T-helper 2 cell treated with Interferon-gamma antibody and Interleukin-4, amounts not matched to agents 5 μg/mL and 100 μg/mL, for 36 hours (primary cell): ENCODE results near the gene NHLRC2.
"Not testable (repeated sequence)": the region's sequence is repeated elsewhere in the genome, so short reads cannot be mapped to it uniquely, and the experiment has no call there.

Experiments used
- DNase-seq: peaks from one replicate; pipeline ENCODE4 v3.0.0; 2021; ENCODE audit warnings: low spot score
- H3K27ac Mint-ChIP-seq: one replicate; pipeline ENCODE4 v1.8.0; 2021; ENCODE audit warnings: mild to moderate bottlenecking, mixed read lengths
- H3K27me3 Mint-ChIP-seq: one replicate; pipeline ENCODE4 v1.8.0; 2021; ENCODE audit warnings: low read depth, mixed read lengths
- H3K36me3 Mint-ChIP-seq: one replicate; pipeline ENCODE4 v1.8.0; 2021; ENCODE audit warnings: low read depth, mixed read lengths
- H3K4me1 Mint-ChIP-seq: one replicate; pipeline ENCODE4 v1.8.0; 2021; ENCODE audit warnings: low read depth, mixed read lengths
- H3K4me3 Mint-ChIP-seq: one replicate; pipeline ENCODE4 v1.8.0; 2022; ENCODE audit warnings: mild to moderate bottlenecking, moderate library complexity, mixed read lengths
- H3K9me3 Mint-ChIP-seq: one replicate; pipeline ENCODE4 v1.8.0; 2021; ENCODE audit warnings: mixed read lengths

The NHLRC2 gene

GRCh38 chr10:113854013-113854760 lies at the start of gene NHLRC2, which contains the start of gene DCLRE1A:
Gene NHLRC2 (plus strand): TSS chr10:113854661. CDS start chr10:113854873, 212 bp downstream.
Gene DCLRE1A (minus strand): TSS chr10:113854082. CDS start chr10:113853182, 900 bp downstream.
- Mint-ChIP-seq H3K27me3 (no peaks in the 10 kb centered on the region), H3K36me3 (peaks cover 29% of the 10 kb centered on the region), H3K9me3 (no peaks in the 10 kb centered on the region), H3K4me1 (peaks cover 45% of the 10 kb centered on the region), H3K27ac (peak within 1 kb of the TSS; percentile 95), H3K4me3 (peak within 1 kb of the TSS; percentile 98)
- peak; percentile 50 for DNase-seq

GRCh38 chr10:113806503-113806902 lies 48.0 kb upstream of the NHLRC2 start:
- no peak for DNase-seq
- Mint-ChIP-seq H3K27ac (no peak overlapping the region), H3K9me3 (no peaks in the 10 kb centered on the region), H3K4me1 (no peaks in the 10 kb centered on the region), H3K27me3 (peaks cover 45% of the 10 kb centered on the region), H3K36me3 (no peaks in the 10 kb centered on the region), H3K4me3 (no peak overlapping the region)

GRCh38 chr10:113808168-113808567 lies 46.3 kb upstream of the NHLRC2 start:
- Mint-ChIP-seq H3K9me3 (no peaks in the 10 kb centered on the region), H3K27me3 (peaks cover 53% of the 10 kb centered on the region), H3K36me3 (no peaks in the 10 kb centered on the region), H3K27ac (no peak overlapping the region), H3K4me3 (no peak overlapping the region), H3K4me1 (no peaks in the 10 kb centered on the region)
- no peak for DNase-seq

GRCh38 chr10:113814700-113815099 lies 39.8 kb upstream of the NHLRC2 start:
- peaks cover 35% of the 10 kb centered on the region for H3K27me3 Mint-ChIP-seq
- not testable (repeated sequence) for H3K4me1 Mint-ChIP-seq, H3K4me3 Mint-ChIP-seq, H3K27ac Mint-ChIP-seq, DNase-seq, H3K9me3 Mint-ChIP-seq, H3K36me3 Mint-ChIP-seq

- H3K4me1 Mint-ChIP-seq = no peaks in the 10 kb centered on the region
- no peaks in the 10 kb centered on the region for H3K36me3 Mint-ChIP-seq
- H3K9me3 Mint-ChIP-seq = no peaks in the 10 kb centered on the region
- no peak for DNase-seq
- no peak overlapping the region for H3K4me3 Mint-ChIP-seq
- no peak overlapping the region for H3K27ac Mint-ChIP-seq
- peaks cover 6% of the 10 kb centered on the region for H3K27me3 Mint-ChIP-seq
Observed at GRCh38 chr10:113819989-113820388, 34.5 kb upstream of the NHLRC2 start.

GRCh38 chr10:113820507-113820906 lies 34.0 kb upstream of the NHLRC2 start:
- H3K4me3 Mint-ChIP-seq = no peak overlapping the region
- H3K27me3 Mint-ChIP-seq = peaks cover 6% of the 10 kb centered on the region
- H3K27ac Mint-ChIP-seq = no peak overlapping the region
- H3K36me3 Mint-ChIP-seq = no peaks in the 10 kb centered on the region
- DNase-seq = no peak
- no peaks in the 10 kb centered on the region for H3K9me3 Mint-ChIP-seq
- H3K4me1 Mint-ChIP-seq = no peaks in the 10 kb centered on the region

DNA sequence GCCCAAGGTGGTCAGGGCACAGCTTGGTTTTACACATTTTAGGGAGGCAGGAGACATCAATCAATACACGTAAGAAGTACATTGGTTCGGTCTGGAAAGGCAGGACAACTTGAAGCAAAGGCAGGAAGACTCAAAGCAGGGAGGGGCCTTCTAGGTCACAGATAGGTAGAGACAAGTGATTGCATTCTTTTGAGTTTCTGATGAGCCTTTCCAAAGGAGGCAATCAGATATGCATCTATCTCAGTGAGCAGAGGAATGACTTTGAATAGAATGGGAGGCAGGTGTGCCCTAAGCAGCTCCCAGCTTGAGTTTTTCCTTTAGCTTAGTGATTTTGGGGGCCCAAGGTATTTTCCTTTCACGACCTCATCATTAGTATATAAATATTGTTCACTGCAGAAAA lies 33.2 kb upstream of the NHLRC2 start:
- not testable (repeated sequence) for H3K4me1 Mint-ChIP-seq, DNase-seq, H3K27ac Mint-ChIP-seq

GRCh38 chr10:113822174-113822573 lies 32.3 kb upstream of the NHLRC2 start:
- no peaks in the 10 kb centered on the region for H3K9me3 Mint-ChIP-seq
- no peak for DNase-seq
- H3K27me3 Mint-ChIP-seq = peaks cover 13% of the 10 kb centered on the region
- no peak overlapping the region for H3K4me3 Mint-ChIP-seq
- no peaks in the 10 kb centered on the region for H3K36me3 Mint-ChIP-seq
- no peaks in the 10 kb centered on the region for H3K4me1 Mint-ChIP-seq
- no peak overlapping the region for H3K27ac Mint-ChIP-seq

More for the DNA sequence above, 33.2 kb upstream of the NHLRC2 start:
- not testable (repeated sequence) for H3K36me3 Mint-ChIP-seq, H3K4me3 Mint-ChIP-seq, H3K27me3 Mint-ChIP-seq, H3K9me3 Mint-ChIP-seq

GRCh38 chr10:113823389-113823788 lies 31.1 kb upstream of the NHLRC2 start:
- H3K4me1 Mint-ChIP-seq = no peaks in the 10 kb centered on the region
- H3K27ac Mint-ChIP-seq = no peak overlapping the region
- no peak for DNase-seq
- H3K9me3 Mint-ChIP-seq = no peaks in the 10 kb centered on the region
- no peak overlapping the region for H3K4me3 Mint-ChIP-seq
- peaks cover 19% of the 10 kb centered on the region for H3K27me3 Mint-ChIP-seq
- no peaks in the 10 kb centered on the region for H3K36me3 Mint-ChIP-seq

DNA sequence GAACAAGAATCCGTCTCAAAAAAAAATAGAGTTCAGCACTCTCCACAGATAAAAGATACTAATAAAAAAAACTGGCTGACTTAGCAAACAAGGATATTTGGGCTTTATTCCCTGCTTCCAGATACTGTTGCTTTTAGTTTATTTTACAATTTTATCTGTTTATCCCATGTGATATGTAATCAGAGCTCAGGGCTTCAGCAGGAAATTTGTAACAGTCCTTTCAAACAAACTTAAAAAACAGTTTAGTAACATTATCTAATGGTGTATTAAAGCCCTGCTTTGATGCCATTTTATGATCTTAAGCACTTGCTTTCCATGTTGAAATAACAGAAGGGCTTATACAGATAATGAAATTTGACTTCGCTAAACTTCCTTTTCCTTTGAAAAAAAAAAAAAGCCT lies 28.7 kb upstream of the NHLRC2 start:
- no peak overlapping the region for H3K27ac Mint-ChIP-seq
- no peak overlapping the region for H3K4me3 Mint-ChIP-seq
- H3K4me1 Mint-ChIP-seq = no peaks in the 10 kb centered on the region
- H3K36me3 Mint-ChIP-seq = no peaks in the 10 kb centered on the region
- peaks cover 25% of the 10 kb centered on the region for H3K27me3 Mint-ChIP-seq
- H3K9me3 Mint-ChIP-seq = no peaks in the 10 kb centered on the region
- no peak for DNase-seq

- not testable (repeated sequence) for H3K36me3 Mint-ChIP-seq, DNase-seq, H3K27ac Mint-ChIP-seq, H3K4me1 Mint-ChIP-seq, H3K9me3 Mint-ChIP-seq, H3K4me3 Mint-ChIP-seq
- peaks cover 33% of the 10 kb centered on the region for H3K27me3 Mint-ChIP-seq
Observed at GRCh38 chr10:113828567-113828966, 25.9 kb upstream of the NHLRC2 start.

- no peak overlapping the region for H3K27ac Mint-ChIP-seq
Observed at GRCh38 chr10:113842171-113842570, 12.3 kb upstream of the NHLRC2 start.

DNA sequence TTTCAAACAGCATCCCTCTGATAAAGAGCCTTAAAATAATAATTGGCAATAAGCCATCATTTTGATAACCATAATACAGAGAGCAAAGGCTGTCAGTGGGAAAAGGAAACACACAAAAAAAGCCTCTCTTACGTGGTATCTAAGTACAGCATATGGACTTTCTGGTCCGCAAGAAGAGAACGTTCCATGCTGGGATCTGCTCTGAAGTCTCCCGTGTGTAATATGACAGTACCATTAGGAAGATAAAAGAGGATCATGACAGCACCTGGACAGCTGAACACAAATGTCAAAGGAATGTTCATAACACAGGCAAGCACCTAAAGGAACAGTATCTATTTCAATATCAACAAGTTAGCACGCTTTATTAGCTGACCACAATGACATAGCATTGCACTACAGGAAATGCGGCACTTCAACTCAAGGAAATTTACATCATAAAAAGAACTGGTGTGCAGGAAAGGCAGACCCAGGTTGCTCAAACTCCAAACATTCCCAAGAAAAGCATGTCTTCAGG lies 10.4 kb upstream of the NHLRC2 start:
- H3K27me3 Mint-ChIP-seq = no peaks in the 10 kb centered on the region
- H3K27ac Mint-ChIP-seq = no peak overlapping the region
- DNase-seq = no peak
- H3K4me3 Mint-ChIP-seq = no peak overlapping the region
- H3K36me3 Mint-ChIP-seq = peaks cover 47% of the 10 kb centered on the region
- H3K4me1 Mint-ChIP-seq = peaks cover 15% of the 10 kb centered on the region
- H3K9me3 Mint-ChIP-seq = no peaks in the 10 kb centered on the region

More at GRCh38 chr10:113842171-113842570, 12.3 kb upstream of the NHLRC2 start:
- peaks cover 39% of the 10 kb centered on the region for H3K36me3 Mint-ChIP-seq
- peaks cover 7% of the 10 kb centered on the region for H3K4me1 Mint-ChIP-seq
- no peaks in the 10 kb centered on the region for H3K9me3 Mint-ChIP-seq
- H3K4me3 Mint-ChIP-seq = no peak overlapping the region
- no peaks in the 10 kb centered on the region for H3K27me3 Mint-ChIP-seq
- DNase-seq = no peak

GRCh38 chr10:113846036-113846435 lies 8.4 kb upstream of the NHLRC2 start:
- Mint-ChIP-seq H3K27me3 (no peaks in the 10 kb centered on the region), H3K4me3 (no peak overlapping the region), H3K9me3 (no peaks in the 10 kb centered on the region), H3K27ac (no peak overlapping the region), H3K4me1 (peaks cover 26% of the 10 kb centered on the region), H3K36me3 (peaks cover 49% of the 10 kb centered on the region)
- DNase-seq = no peak
